HL-60 (cell line): ENCODE results near the gene SHROOM3.

Experiments
- DNase-seq, 2 experiments: peaks; one replicate each; pipeline ENCODE4 v3.0.0-alpha.2; 2010 to 2020; ENCODE audit warnings: low read depth in 1 of 2, low spot score in 1 of 2
- H3K27ac ChIP-seq: fragments of 250-450 bp; sonication (Bioruptor Pico); replicated peaks from 2 replicates; pipeline ENCODE4 v1.5.1; 2020; ENCODE audit warnings: mild to moderate bottlenecking, moderate library complexity
- H3K27me3 ChIP-seq: fragments of 250-450 bp; sonication (Bioruptor Pico); 2 replicates; pipeline ENCODE4 v1.5.1; 2021; ENCODE audit warnings: mild to moderate bottlenecking, moderate library complexity; ENCODE audit not compliant: insufficient read depth, poor library complexity, severe bottlenecking
- H3K4me3 ChIP-seq: replicated peaks from 2 replicates; pipeline ENCODE4 v1.5.1; 2011; ENCODE audit warnings: mild to moderate bottlenecking, control low read depth, low read length; ENCODE audit not compliant: insufficient read depth
- CTCF ChIP-seq: IDR thresholded peaks from one replicate; pipeline ENCODE4 v1.5.1; 2011; ENCODE audit warnings: low read length, control low read depth, inconsistent platforms; ENCODE audit not compliant: insufficient read depth
- GABPA ChIP-seq: IDR thresholded peaks from 2 replicates; pipeline ENCODE4 v1.6.1; 2012; ENCODE audit warnings: low read depth
- POLR2AphosphoS5 ChIP-seq: IDR thresholded peaks from 2 replicates; pipeline ENCODE4 v1.6.1; 2012; ENCODE audit warnings: low read depth
- REST ChIP-seq: IDR thresholded peaks from 2 replicates; pipeline ENCODE4 v1.6.1; 2012; ENCODE audit warnings: low read depth; ENCODE audit not compliant: insufficient replicate concordance
- SPI1 ChIP-seq: IDR thresholded peaks from 2 replicates; pipeline ENCODE4 v1.6.1; 2012; ENCODE audit warnings: low read depth, mild to moderate bottlenecking, borderline replicate concordance

The SHROOM3 gene

GRCh38 chr4:76823495-76823894 lies 388.5 kb downstream of the SHROOM3 start:
- no peak for TF ChIP-seq POLR2AphosphoS5
- TF ChIP-seq SPI1, result no peak
- TF ChIP-seq GABPA, result no peak
- no peak for TF ChIP-seq REST
- no peak for TF ChIP-seq CTCF
- no peak for DNase-seq
- no peaks in the 10 kb centered on the region for H3K27me3 ChIP-seq
- no peak overlapping the region for H3K4me3 ChIP-seq
- no peak overlapping the region for H3K27ac ChIP-seq

- no peak for DNase-seq
- H3K4me3 ChIP-seq, result no peak overlapping the region
- H3K27ac ChIP-seq, result no peak overlapping the region
- H3K27me3 ChIP-seq, result no peaks in the 10 kb centered on the region
- TF ChIP-seq CTCF (no peak), REST (no peak), POLR2AphosphoS5 (no peak), SPI1 (no peak), GABPA (no peak)
These were observed 395.6 kb downstream of the SHROOM3 start for GRCh38 chr4:76830612-76830963.

- no peaks in the 10 kb centered on the region for H3K27me3 ChIP-seq
- H3K4me3 ChIP-seq, result no peak overlapping the region
- no peak for DNase-seq
- no peak overlapping the region for H3K27ac ChIP-seq
- no peak for TF ChIP-seq CTCF
- TF ChIP-seq REST, result no peak
- TF ChIP-seq POLR2AphosphoS5, result no peak
- TF ChIP-seq GABPA, result no peak
- no peak for TF ChIP-seq SPI1
These were observed 396.1 kb downstream of the SHROOM3 start for GRCh38 chr4:76830964-76831703.
